HCT116 (cell line): ENCODE results near the gene ICOS.

Experiments
- CTCF ChIP-seq, 3 experiments: fragments of 200-600 bp in 1 of 3; sonication (generic) in 1 of 3; IDR thresholded peaks in 2 of 3; conservative IDR thresholded peaks in 1 of 3; 2 replicates each; pipeline ENCODE4 v1.5.1; 2012 to 2017; ENCODE audit warnings: low read depth in 2 of 3, low read length in 2 of 3, antibody characterized with exemption in 1 of 3, borderline replicate concordance in 1 of 3, control low read depth in 1 of 3, mild to moderate bottlenecking in 1 of 3, mixed read lengths in 1 of 3, mixed run types in 1 of 3, moderate library complexity in 1 of 3; ENCODE audit not compliant: insufficient read depth in 1 of 3
- POLR2A ChIP-seq: IDR thresholded peaks from 2 replicates; pipeline ENCODE4 v1.7.0; 2011; ENCODE audit warnings: borderline replicate concordance; ENCODE audit not compliant: insufficient read depth, insufficient read length; ENCODE audit errors: extremely low read depth
- ZNF274 ChIP-seq: fragments of 200-500 bp; sonication (Bioruptor generic); IDR thresholded peaks from 2 replicates; pipeline ENCODE4 v1.6.1; 2014; ENCODE audit warnings: mild to moderate bottlenecking, low read depth, low read length, inconsistent platforms

GRCh38 chr2:203916756-203917155 is 19.8 kb upstream of the ICOS start:
- TF ChIP-seq POLR2A (no peak), CTCF (IDR thresholded peaks at IDR 0.05 in 2 of 3, conservative IDR thresholded peaks at IDR 0.05 in 1 of 3; ENCODE audit: borderline replicate concordance in 1 of 3, insufficient read depth in 1 of 3, low read depth in 2 of 3, low read length in 2 of 3) (no peak), ZNF274 (no peak)
